GM21360 (cell line): ENCODE measurements around the gene KERA.

Experiments used
- ATAC-seq: cut with Tn5 transposase; IDR thresholded peaks from one replicate; pipeline ENCODE4 v1.9.1; 2021; ENCODE audit warnings: mild to moderate bottlenecking, moderate library complexity; ENCODE audit not compliant: unreplicated experiment

Gene KERA

DNA sequence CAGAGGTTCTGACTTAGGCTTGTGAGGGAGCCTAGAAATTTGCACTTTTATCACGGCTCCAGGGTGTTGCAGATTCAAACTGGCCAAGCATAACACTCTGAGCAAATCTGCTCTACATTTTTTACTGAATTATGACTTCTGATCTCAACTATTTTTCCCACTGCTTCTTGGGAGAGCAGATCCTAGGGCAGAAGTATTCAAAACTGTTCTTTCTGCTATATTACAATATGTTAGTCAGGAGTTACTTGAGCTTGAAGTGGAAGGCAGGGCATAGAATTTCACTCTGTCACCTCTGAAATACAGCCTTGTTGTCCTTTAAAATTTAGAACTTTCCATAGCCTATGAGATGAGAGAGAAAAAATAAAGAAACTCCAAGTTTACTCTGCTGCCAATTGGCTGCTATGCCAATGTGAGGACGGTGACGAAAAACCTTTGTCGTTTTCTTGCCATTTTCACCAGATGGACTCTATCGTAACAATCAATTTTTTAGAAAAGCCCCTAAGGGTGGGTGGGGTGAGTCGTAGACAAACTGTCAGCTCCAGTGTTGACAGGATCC is 16.4 kb upstream of the KERA start:
- no peak for ATAC-seq

DNA sequence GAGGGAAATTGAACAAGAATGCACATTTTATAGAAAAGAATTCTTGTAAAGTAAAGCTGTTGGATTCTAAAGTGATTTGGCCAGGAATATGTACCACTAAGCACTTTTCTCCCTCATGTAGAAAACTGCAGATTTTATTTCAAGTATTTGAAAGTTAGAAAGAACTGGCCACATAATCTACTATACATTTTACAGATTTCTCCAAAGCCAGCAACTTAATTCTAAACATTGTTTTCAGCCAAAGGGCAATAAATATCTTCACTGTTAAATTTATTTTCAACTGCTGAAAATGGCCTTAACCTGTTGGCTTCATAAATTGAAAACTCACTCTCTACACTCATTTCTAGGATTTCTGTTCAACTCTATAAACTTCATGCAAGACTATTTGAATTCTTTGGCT is 15.6 kb upstream of the KERA start:
- ATAC-seq, result no peak

DNA sequence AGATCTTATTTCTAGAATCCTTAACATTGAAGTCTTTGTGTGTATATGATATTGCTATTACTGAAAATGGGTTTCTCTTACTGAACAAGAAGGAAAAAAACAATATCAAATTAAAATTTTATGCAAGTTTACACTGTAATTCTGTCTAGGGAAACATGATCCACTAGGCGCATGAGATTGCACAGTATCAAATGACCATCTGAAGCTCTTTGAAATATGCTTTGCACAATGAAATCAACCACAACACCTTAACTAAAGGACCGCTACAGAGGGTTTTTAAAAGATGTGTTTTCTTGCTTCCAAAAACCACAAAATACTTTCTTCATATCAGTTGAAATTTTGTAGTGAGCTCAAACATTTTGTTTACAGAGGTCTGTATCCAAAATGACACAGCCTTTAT is 15.1 kb upstream of the KERA start:
- ATAC-seq, result no peak

DNA sequence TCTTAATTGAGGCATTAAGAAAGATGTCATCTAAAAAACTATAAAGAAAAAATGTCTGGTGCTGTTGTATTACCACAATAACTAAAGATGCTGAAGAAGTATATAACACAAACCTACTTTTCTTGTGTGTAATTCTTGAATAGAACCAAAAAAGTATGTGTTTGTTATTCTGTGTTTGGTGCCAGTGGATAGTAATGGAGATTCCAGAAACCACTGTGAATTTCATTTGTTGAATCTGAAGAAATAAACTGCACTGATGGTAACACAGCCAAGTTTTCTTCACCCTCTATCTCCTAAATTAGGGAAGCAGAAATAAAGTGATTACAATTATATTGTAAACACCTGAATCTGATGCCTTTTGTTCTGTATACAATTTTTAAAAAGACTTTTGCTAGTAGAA is 13.1 kb upstream of the KERA start:
- ATAC-seq, result no peak

DNA sequence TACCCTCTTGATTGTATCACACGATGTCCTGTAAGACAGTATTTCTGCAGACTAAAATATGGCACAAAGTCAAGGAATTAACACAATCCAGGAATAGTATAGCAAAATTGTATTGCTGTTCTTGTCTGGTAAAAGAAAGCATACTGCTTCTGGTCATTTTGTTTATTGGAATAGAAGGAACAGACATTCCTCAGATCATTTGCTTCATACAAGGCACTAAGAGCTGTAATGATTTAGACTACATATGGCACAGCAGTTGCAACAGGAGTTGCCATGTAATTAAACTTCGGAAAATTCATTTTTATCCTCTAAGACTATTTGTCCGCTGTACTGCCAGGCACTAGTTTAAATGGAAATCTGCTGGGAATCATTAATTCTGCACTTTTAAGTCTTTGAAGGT is 7.6 kb upstream of the KERA start:
- ATAC-seq, result no peak

DNA sequence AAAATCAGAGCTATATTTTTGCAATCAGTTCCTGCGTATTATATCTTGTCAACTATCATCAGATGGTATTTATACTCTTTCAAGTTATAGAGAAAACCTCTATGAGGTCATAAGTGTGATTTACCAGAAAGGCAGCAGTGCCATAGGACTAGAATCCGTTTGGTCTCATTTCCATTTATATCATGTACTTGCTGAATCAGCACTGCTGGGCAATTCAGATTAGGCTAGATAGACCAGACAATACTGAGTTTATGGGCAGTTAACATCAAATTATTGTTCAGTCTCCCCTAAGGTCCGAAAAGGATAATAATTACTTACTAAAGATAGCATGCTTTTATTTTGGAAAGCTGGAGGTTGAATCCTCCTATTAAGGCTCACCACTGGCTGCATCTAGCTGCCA is 6.8 kb upstream of the KERA start:
- ATAC-seq, result no peak

DNA sequence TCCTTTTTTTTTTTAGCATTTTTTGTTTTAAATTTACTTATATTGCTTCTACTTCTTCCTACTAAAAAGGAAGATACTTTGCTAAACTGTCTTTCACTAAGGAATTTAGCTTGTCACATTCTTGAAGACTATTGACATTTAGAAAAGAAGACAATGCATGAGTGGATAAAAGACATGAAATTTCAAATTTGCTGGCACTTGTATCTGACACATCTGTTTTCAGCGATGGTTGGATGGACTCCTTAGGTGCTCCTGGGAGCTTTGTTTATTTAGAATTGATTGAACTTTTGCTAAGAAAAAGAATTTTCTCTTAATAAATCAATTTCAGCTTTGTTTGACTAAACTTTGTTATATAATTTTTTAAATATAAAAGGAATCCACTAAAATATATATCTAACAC is 3.3 kb upstream of the KERA start:
- ATAC-seq, result no peak

DNA sequence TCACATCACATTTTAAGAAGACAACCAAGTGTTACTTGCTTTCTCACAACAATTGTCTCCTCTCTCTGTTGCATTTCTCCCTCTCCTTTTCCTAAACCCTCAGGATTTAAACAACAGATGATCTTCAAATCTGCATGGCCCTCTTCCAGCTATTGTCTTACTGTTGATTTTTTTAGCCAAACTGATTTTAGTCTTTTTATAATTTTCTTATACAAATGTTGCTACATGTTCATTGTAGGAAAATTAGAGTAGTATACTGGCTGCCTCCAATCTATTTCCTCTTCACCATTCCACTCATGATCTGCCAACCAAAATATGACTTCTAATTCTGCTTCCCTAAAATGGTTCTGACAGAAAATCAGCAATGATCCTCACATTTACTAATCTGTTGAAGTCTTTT is 1.4 kb upstream of the KERA start:
- ATAC-seq, result no peak

DNA sequence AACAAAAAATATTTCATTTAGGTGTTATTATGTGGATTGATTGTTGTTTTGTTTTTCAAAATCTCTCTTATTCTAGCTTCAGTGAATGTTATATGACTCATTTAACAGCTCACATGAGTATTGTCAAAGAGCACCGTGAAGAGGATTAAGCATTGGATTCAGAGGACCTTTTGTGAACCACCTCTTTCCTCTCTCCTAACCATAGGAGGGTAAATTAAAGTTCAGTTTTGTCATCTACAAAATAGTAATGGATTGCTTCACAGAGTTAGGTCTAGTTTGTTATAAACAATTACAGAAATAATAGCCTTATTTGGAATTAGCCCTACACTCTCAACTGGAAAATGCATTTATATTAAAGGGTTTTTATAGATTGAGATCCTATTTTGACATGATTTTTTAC is 962 bp upstream of the KERA start:
- no peak for ATAC-seq

DNA sequence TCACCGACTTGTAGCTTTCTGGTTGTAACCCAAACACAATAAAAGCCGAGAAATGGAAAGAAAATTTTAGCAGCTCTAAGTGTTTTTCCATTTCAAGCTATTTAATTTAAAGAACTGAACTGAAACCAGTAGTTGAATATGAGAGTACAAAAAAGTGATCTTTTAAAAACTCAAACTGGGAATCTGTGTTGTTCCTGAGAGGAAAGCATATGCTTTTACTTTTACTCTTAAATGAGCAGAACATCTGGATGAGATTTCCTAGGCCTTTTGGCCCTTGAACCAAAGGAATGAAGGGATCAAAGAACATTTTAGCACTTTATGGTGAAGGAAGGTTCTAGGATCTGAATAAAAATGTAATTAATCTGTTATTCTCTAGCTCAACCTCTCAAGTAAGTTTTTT is 1.3 kb downstream of the KERA start:
- ATAC-seq, result no peak

DNA sequence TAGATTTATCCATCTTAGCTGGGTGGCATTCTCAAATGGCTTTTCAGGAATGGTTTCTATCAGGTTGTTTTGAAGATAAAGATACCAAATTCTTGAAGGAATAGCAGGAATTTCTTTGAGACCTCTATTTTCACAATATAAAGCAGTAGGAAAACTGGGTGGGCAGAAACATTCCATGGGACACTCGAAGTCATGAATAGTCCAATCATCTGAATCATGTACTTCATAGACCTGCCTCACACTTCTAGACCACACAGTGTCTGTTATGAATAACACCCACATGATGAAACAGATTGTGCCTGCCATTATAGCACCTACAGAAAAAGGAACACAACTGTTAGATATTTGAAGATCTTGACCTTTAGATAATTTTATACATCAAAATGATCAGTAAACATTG is 1.8 kb downstream of the KERA start:
- no peak for ATAC-seq

DNA sequence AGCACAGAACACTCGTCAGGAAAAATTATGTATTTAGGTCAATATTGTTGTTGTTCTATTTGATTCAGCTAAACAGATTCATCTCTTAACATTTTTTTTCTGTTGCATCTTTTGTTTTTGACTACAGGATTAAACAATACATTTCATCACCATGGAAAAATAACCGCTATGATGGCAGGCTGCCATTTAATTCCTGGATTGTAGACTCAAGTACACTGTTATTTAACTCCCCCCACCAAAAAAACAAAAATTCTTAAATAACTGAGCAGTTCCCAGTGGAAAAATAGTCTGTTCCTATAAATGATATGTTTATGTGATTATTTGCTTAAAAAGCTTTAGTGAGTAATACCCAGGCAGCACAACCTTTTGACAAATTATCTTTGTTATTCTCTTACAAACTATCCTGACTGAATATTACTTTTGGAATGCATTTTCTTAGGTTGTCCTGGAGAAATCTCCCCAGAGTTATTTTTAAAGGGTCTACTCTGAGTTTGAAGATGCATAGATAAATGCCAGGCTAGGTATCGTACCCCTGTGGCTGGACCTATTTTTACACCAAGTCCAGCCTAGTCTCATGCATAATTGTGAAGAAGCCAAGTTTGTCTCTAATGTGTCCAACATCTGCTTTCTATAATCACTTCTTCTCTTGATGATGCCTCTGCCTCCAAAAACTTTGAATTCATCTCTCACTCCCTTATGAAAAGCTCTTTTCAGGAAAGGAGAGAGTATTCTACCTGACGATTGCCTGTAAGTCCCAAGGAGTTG is 3.7 kb downstream of the KERA start:
- ATAC-seq, result no peak

DNA sequence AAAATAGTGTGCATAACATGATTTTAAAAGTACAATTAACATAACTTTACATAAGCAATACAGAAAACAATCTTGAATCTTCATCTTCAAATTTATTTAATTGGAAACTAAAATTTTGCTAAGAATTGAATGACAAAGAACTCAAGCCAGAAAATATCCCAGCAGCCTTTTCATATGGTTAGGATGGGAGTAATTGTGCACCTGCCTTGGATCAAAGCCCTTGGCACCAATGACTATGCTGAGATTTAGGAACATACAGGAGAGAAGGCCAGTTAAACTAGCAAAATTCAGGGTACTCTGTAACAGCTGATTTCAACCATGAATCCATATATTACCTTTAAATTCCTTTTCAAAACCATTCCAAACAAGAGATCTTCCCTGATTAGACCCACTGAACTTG is 5.8 kb downstream of the KERA start:
- ATAC-seq, result no peak

DNA sequence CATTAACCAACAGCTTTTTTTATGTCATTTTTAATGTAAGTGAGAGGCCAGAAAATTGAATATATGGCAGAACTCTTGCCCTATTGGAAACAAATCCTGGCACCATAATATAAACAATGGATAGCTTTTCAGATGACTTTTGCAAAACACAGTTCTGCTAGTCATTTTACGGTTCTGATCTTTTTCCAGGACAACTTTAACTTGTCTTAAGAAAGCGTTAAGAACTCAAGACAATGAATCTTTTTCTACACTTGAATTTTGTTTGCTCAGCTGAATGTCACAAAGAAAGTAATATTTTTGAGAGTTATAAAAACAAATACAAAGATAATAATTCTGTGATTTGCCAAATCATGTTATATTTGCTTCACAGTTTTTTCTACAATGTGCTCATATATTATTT is 13.2 kb downstream of the KERA start:
- ATAC-seq, result no peak

DNA sequence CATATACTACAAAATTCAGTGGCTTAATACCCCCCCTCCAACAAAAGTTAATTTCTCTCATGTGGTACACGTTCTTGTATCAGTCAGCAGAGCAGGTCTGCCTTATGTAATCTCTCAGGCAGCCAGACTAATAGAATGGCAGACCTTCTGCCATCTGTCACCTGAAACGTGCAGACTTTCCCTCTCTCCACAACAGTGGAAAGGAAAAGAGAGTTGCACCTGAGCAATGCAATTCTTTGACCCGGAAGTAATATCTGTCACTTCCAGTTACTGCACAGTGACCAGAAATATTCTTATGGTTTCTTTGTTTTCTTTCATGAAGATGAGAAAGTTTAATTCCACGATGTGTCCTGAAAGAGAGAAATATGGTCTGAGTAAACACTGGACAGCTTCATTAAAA is 14.4 kb downstream of the KERA start:
- no peak for ATAC-seq

DNA sequence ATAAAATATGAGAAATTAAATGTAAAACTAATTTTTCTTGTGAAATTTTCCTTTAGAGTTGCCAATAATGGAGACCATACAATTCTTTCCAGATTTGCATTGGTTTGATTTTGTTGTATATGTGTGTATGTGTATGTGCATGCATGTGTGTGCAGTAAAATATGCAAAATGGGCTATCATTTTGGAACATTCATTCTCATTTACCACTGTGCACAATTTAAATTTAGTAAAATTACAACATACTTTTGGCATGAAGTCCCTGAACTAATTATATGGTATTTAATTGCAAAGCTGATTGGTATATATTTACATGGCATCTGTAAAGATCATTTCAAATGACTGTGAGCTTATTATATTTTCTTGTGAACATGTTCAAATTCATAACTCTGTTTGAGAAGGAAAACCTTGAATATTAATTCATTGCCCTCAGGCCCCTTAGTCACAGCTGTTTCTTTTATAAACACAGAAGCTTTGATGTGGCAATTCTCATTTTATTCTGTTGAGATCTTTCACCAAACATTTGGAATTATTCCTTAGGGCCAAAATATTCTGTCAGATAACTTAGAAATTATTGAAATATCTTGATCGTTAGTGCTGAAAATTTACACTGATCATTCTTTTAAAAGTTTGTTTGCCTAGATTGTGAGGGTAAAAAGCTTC is 17.6 kb downstream of the KERA start:
- no peak for ATAC-seq

DNA sequence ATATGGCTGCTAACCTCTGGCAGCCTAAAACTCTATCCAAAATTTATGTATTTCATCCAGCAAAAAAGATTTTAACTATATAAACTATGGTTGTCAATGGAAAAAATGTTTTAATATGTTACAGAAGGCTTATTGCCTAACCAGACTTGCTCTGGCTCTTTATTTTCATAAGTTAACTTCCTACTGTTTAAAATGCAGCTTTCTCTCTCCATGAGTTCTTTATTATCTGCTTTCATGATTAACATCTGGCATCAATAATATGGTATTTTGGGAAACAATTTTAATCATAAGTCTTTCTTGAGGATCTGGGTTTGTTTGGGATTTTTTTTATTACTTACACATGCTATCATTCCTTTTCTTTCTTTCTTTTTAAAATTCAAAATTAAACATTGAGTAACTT is 20.5 kb downstream of the KERA start:
- ATAC-seq, result no peak

DNA sequence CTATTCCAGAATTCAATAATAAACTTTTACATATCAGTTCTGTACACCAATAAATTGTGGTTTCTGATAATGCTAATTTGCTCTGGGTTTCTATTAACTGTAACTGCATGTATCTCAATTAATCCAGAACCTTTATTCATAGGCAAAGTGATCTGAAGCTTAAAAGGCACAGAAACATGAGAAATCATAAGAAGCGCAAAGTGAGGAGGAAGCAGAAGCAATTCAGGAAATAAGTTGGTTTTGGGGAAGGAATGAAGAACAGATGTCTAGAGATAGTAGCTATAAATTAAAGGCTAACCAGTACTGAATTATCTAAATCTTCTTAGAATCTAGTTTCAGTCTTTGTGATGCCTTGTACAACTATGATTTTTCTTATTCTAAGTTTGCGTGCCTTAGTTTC is 24.6 kb downstream of the KERA start:
- no peak for ATAC-seq

DNA sequence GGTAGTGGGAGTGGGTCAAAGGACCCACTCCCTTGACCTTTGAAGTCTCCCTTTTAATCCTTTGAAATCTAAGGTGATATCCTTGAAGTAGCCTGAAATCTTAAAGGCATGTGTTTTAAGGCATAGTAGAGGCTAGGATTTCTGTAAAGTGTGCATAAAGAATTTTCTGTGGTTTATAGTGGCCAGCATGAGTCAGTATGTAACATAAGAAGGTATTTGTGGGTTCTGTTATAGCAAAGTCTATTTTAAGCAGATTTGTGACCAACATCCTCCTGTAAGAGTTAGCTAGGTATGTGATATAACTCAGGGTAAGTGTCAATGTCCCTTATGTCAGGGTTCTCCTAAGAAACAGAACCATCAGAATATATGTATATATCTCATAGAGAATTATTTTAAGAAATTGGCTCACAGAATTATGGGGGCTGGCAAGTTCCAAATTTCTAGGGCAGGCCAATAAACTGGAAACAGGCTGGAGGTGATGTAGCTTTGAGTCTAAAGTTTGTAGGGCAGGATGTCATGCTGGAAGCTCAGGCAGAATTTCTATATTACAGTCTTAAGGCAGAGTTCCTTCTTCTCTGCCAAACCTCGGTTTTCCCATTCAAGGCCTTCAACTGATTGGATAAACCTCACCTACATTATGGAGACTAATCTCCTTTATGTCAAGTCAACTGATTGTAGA is 34.4 kb downstream of the KERA start:
- no peak for ATAC-seq

DNA sequence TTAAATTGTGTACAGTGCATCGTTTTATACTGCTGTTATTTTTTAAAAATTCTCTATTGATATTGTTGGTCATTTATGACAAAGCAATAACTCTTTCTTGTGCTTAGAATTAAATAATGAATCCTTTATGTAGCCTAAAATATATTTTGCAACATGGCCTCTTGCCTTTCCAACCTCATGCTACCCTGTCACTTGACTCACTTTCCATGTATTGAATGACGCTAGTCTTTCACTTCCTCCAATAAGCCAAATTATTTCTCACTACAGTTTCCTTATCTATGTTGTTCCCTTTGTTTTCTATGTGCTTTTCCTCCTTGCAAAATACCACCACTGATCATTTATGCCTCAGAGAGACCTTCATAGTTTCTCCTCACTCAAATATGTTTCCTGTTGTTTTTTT is 36.7 kb downstream of the KERA start:
- no peak for ATAC-seq

DNA sequence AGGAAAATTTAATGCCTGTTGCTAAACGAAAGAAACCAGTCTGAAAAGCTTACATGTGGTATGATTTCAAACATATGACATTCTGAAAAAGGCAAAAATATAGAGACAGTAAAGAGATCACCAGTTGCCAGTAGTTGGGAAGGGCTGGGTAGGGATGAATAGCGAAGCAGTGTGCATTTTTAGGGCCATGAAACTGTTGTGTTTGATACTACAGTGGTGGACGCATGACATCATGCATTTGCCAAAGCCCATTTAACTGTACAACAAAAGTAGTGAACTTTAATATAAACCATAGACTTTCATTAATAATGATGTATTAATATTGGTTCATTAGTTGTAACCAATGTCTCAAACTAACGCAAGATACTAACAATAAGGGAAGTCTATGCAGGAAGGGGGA is 38.4 kb downstream of the KERA start:
- ATAC-seq, result no peak
